Measurements from ENCODE around the gene ASAP3.

DNA sequence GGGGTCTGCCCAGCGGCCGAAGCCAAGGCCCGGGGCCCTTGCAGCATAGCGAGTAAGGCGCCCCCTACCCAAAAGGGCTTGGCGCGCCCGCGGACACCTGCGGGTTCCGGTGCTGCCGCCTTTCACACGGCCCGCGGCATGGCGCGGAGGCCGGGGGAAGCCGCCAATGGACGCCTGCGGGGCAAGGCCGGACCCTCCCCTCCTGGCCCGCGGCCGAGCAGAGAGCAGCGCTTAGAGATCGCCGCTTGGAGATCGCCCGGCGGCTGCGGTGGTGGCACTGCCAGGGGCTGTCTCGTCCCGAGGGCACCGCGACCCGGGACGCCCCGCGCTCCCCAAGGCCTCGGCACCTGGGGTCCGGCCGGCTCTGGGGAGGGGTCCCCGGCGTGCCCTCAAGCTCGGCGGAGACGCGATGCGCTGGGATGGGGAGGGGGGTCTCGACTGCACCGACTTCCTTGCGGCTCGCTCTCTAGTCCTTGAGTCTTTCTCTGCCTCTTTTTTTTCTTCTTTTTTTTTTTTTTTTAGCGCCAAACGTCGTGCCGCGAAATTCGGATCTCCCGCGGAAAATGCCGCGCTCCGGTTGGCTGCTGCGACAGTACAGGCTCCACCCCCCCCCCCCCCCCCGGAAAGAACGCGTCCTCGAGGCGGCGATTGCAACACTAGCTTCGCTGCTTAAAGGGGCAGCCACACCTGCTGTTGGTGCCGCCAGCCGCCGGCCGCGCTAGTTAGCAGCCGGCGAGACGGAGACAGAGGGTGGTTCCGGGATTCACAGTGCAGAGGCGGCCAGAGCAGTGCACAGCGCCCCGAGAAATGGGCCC is 47.0 kb upstream of the ASAP3 start, which contains the start of gene E2F2:
- TF ChIP-seq, protein P1, sequence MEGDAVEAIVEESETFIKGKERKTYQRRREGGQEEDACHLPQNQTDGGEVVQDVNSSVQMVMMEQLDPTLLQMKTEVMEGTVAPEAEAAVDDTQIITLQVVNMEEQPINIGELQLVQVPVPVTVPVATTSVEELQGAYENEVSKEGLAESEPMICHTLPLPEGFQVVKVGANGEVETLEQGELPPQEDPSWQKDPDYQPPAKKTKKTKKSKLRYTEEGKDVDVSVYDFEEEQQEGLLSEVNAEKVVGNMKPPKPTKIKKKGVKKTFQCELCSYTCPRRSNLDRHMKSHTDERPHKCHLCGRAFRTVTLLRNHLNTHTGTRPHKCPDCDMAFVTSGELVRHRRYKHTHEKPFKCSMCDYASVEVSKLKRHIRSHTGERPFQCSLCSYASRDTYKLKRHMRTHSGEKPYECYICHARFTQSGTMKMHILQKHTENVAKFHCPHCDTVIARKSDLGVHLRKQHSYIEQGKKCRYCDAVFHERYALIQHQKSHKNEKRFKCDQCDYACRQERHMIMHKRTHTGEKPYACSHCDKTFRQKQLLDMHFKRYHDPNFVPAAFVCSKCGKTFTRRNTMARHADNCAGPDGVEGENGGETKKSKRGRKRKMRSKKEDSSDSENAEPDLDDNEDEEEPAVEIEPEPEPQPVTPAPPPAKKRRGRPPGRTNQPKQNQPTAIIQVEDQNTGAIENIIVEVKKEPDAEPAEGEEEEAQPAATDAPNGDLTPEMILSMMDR (conservative IDR thresholded peaks at IDR 0.05; ENCODE audit: low read length): peak; percentile 35
- no peak for TF ChIP-seq EZH2phosphoT487 (IDR thresholded peaks at IDR 0.05; ENCODE audit: borderline replicate concordance)
